Tibial nerve (tissue), 4 donors: ENCODE measurements around the gene TAF1C. TPM values are rescaled to one million over a fixed set of nuclear protein-coding genes. Genes with fewer than 3 reads are reported as not detected.

Source experiments
- DNase-seq, 2 donors: peaks; one replicate each; pipeline ENCODE4 v3.0.0-alpha.2; 2019; ENCODE audit warnings: low spot score in 2 of 2
- H3K27ac ChIP-seq, 4 donors: fragments of 200-600 bp; sonication (generic) in 3 of 4; one replicate each; pipeline ENCODE4 v1.5.1; 2017 to 2019; ENCODE audit warnings: mild to moderate bottlenecking in 1 of 4
- H3K27me3 ChIP-seq, 2 donors: fragments of 200-600 bp; sonication (generic) in 1 of 2; one replicate each; pipeline versions ENCODE4 v1.5.1 to v1.6.0; 2017 to 2019
- H3K36me3 ChIP-seq, 3 donors: fragments of 200-600 bp; sonication (generic); one replicate each; pipeline ENCODE4 v1.5.1; 2018 to 2019
- H3K4me1 ChIP-seq, 4 donors: fragments of 200-600 bp; sonication (generic) in 3 of 4; one replicate each; pipeline ENCODE4 v1.5.1; 2017 to 2019
- H3K4me3 ChIP-seq, 4 donors: fragments of 200-600 bp; sonication (generic) in 3 of 4; one replicate each; pipeline ENCODE4 v1.5.1; 2017 to 2019; ENCODE audit warnings: mild to moderate bottlenecking in 1 of 4, moderate library complexity in 1 of 4
- H3K9me3 ChIP-seq, 4 donors: fragments of 200-600 bp; sonication (generic) in 3 of 4; one replicate each; pipeline ENCODE4 v1.5.1; 2017 to 2019
- EP300 ChIP-seq, 2 donors: sonication (generic); formaldehyde crosslinking; IDR thresholded peaks; one replicate each; pipeline ENCODE4 v1.6.1; 2017; ENCODE audit warnings: antibody characterized with exemption in 2 of 2, mild to moderate bottlenecking in 1 of 2
- POLR2A ChIP-seq, 2 donors: fragments of 450-650 bp; IDR thresholded peaks; one replicate each; pipeline ENCODE4 v1.6.1; 2017; ENCODE audit warnings: antibody characterized with exemption in 2 of 2, mild to moderate bottlenecking in 2 of 2, moderate library complexity in 2 of 2
- WGBS, 2 donors: methylation state at CpG; one replicate each; pipeline ENCODE4 v1.1.5; 2018; 5-methylcytosine and 5-hydroxymethylcytosine counted together
- total RNA-seq, 4 donors: library from RNA; depleted of rRNA; stranded (reverse); fragments of >200 nt; gene quantifications; one replicate each; pipeline ENCODE4 v1.1.0, GENCODE V29; 2016
- TF ChIP-seq, protein P1 (sequence below), 5 experiments: fragments of 200-600 bp in 3 of 5; fragments of 450-650 bp in 2 of 5; sonication (generic) in 3 of 5; IDR thresholded peaks; one replicate each; pipeline ENCODE4 v1.5.1; 2016 to 2019; ENCODE audit warnings: antibody characterized with exemption in 5 of 5, mild to moderate bottlenecking in 3 of 5, moderate library complexity in 2 of 5

Gene TAF1C
- total RNA-seq, 4 donors from 2014 or later = 50.7 to 109 (median 73.9) TPM

DNA sequence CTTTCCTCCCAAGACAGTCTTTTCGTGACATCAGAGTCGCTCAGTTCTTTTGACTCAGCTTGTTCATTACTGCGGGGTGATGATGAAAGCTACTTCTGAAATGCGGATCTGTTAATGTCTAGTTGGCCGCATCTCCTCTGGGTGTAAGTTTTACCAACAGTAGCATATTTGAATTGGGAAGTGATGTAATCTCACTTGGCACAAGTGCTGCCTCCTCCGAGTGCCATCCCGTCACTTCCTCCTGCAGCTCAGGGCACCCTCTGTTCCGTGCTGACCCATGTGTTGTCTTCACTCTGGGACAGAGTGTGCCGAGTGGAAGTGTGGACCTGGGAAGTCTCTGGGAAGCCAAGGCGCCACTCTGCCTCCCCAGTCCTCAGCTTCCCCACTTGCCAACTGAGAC is 13.0 kb upstream of the TAF1C start:
- Histone ChIP-seq H3K27me3 (peaks cover 0 to 8% of the 10 kb centered on the region in 2 donors), H3K4me3 (no peak overlapping the region), H3K9me3 (no peaks in the 10 kb centered on the region), H3K27ac (peak overlapping the region in 2 of 4 donors; percentile 36 to 51), H3K4me1 (peaks cover 0 to 11% (median 0%) of the 10 kb centered on the region in 4 donors), H3K36me3 (no peaks in the 10 kb centered on the region)
- no peak for TF ChIP-seq POLR2A (IDR thresholded peaks at IDR 0.05)
- TF ChIP-seq EP300 (IDR thresholded peaks at IDR 0.05) = peak in 1 of 2 donors; percentile 83
- WGBS, 2 donors = 59 to 70% methylated on average over 10 of the region's 10 CpGs
- DNase-seq = peak in 1 of 2 donors; percentile 29

DNA sequence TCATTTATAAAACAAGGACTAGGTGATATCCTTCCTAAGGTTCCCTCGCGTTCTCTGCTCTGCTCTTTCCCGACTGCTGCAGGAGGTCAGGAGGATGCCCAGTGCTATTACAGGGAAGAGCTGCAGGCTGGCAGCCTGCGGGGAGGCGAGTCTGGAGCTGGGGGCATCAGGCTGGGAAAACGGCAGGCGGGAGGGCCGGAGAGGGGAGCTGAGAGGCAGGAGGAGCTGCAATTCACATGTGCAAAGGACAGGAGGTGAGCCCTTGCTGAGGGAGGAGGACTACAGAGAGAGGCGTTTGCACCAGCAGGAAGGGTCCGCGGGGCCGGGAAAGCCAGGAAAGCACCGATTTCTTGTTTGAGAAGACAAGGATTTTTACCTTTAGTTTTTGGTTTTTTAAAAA is 12.2 kb upstream of the TAF1C start:
- H3K27me3 ChIP-seq = peaks cover 0 to 10% of the 10 kb centered on the region in 2 donors
- peaks cover 0 to 11% (median 0%) of the 10 kb centered on the region in 4 donors for H3K4me1 ChIP-seq
- H3K9me3 ChIP-seq = no peaks in the 10 kb centered on the region
- H3K4me3 ChIP-seq = no peak overlapping the region
- TF ChIP-seq EP300 (IDR thresholded peaks at IDR 0.05) = no peak
- TF ChIP-seq POLR2A (IDR thresholded peaks at IDR 0.05) = no peak
- TF ChIP-seq, protein P1, sequence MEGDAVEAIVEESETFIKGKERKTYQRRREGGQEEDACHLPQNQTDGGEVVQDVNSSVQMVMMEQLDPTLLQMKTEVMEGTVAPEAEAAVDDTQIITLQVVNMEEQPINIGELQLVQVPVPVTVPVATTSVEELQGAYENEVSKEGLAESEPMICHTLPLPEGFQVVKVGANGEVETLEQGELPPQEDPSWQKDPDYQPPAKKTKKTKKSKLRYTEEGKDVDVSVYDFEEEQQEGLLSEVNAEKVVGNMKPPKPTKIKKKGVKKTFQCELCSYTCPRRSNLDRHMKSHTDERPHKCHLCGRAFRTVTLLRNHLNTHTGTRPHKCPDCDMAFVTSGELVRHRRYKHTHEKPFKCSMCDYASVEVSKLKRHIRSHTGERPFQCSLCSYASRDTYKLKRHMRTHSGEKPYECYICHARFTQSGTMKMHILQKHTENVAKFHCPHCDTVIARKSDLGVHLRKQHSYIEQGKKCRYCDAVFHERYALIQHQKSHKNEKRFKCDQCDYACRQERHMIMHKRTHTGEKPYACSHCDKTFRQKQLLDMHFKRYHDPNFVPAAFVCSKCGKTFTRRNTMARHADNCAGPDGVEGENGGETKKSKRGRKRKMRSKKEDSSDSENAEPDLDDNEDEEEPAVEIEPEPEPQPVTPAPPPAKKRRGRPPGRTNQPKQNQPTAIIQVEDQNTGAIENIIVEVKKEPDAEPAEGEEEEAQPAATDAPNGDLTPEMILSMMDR (IDR thresholded peaks at IDR 0.05) = no peak
- H3K36me3 ChIP-seq = no peaks in the 10 kb centered on the region
- no peak for DNase-seq
- peak overlapping the region in 2 of 4 donors; percentile 36 to 51 for H3K27ac ChIP-seq
- WGBS, 2 donors = 51 to 60% methylated on average over 13 of the region's 13 CpGs

DNA sequence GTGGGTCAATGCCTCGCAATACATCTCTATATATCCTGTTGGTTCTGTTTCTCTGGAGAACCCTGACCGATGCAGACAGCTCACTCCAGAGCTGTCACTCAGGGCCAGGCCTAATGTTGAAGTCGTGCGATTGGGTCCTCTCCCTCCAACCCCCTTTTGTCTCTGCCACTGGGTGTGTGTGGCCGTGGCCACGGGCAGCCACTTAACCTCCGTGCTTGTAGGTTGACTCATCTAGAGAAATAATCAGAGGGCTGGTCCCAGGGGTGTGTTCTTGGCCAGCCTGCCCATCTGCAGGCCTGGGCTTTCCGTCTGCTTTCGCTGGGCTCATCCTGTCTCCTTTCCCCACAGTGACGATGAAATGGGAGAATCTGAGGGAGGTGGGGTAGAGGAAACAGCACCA is 11.5 kb upstream of the TAF1C start:
- H3K27me3 ChIP-seq = peaks cover 0 to 10% of the 10 kb centered on the region in 2 donors
- 60 to 65% methylated on average over 10 of the region's 10 CpGs for WGBS, 2 donors

DNA sequence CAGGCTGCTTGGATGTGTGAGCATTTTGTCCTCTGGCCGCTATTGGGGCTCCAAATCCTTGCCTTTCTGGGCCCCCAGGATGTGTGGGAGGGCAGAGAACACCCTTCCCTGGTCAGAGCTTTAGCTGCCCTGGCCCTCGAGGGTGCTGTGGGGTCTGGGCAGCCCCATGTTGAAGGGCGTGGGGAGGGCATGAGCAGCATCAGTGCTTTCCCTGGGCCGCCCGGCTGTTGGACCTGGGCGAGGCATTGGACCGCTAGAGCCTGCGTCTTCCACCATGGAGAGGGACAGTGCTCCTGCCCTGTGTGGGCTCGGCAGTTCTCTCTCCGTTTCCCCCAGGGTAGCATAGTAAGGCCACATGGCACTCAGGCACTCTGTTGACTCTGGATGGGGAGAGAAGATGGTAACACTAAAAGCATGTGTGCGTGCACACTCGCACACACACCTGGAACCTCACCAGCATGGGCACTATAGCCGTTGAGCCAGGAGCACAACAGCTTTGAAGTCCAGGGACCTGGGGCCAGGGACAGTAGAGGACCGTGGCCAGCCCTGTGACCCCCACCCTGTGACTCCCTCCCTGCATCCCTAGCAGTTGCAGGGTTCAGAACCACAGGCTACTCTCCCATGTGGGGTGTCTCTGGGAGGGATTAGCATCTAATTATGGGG is 10.7 kb upstream of the TAF1C start:
- Histone ChIP-seq H3K27me3 (peaks cover 0 to 10% of the 10 kb centered on the region in 2 donors), H3K36me3 (no peaks in the 10 kb centered on the region), H3K9me3 (no peaks in the 10 kb centered on the region), H3K4me3 (no peak overlapping the region), H3K27ac (no peak overlapping the region), H3K4me1 (peaks cover 0 to 11% (median 0%) of the 10 kb centered on the region in 4 donors)
- no peak for TF ChIP-seq EP300 (IDR thresholded peaks at IDR 0.05)
- TF ChIP-seq, protein P1 (IDR thresholded peaks at IDR 0.05) = no peak
- TF ChIP-seq POLR2A (IDR thresholded peaks at IDR 0.05) = no peak
- WGBS, 2 donors = 82 to 94% methylated on average over 8 to 14 of the region's 14 CpGs
- DNase-seq = no peak

More for the DNA sequence above, 11.5 kb upstream of the TAF1C start:
- peak; percentile 52 to 54 for DNase-seq
- Histone ChIP-seq H3K27ac (no peak overlapping the region), H3K4me3 (no peak overlapping the region), H3K36me3 (no peaks in the 10 kb centered on the region), H3K9me3 (no peaks in the 10 kb centered on the region), H3K4me1 (peaks cover 0 to 11% (median 0%) of the 10 kb centered on the region in 4 donors)
- TF ChIP-seq POLR2A (IDR thresholded peaks at IDR 0.05) (no peak), EP300 (IDR thresholded peaks at IDR 0.05) (no peak)
- TF ChIP-seq, protein P1 (IDR thresholded peaks at IDR 0.05) = no peak

DNA sequence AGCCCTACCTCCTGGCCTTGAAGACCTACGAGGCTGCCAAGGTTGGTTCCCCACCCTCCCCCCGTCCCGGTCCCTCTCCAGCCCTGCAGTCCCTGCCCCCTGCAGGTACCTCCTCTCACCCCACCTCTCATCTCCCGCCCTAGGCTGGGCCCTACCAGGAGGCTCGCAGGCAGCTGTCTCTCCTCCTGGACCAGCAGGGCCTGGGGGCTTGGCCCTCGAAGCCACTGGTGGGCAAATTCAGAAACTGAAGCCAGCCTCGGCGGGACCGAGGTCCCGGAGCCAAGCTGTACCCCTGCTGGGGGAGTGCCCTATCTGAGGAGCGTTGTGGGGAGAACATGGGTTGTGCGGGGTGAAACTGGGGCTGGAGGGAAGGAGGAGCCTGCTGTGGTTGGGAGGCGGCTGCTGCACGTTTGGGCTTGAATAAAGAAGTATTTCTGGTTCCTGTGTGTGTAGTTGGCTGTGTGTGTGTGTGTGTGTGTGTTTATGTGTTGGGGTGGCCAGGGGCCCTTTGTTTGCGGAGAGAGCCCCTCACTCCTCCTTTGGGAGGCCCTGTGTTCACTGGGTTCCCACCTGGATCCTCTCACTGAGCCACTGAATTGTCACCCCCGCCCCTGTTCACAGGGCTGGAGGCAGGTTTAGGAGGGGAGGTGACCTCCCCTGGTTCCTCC is 10.0 kb upstream of the TAF1C start:
- H3K36me3 ChIP-seq = no peaks in the 10 kb centered on the region
- peaks cover 0 to 10% of the 10 kb centered on the region in 2 donors for H3K27me3 ChIP-seq
- H3K27ac ChIP-seq = no peak overlapping the region
- no peak for TF ChIP-seq POLR2A (IDR thresholded peaks at IDR 0.05)
- TF ChIP-seq, protein P1 (IDR thresholded peaks at IDR 0.05) = no peak
- no peak for TF ChIP-seq EP300 (IDR thresholded peaks at IDR 0.05)
- H3K4me3 ChIP-seq = no peak overlapping the region
- DNase-seq = no peak
- WGBS, 2 donors = 77 to 78% methylated on average over 15 to 16 of the region's 16 CpGs
- H3K4me1 ChIP-seq = peaks cover 0 to 11% (median 0%) of the 10 kb centered on the region in 4 donors
- no peaks in the 10 kb centered on the region for H3K9me3 ChIP-seq
